ENCODE data around the gene COL6A6. TPM values are rescaled to one million over a fixed set of nuclear protein-coding genes. Genes with fewer than 3 reads are reported as not detected.

COL6A6 gene
- total RNA-seq, 2 donors from 2014 or later: not detected

GRCh38 chr3:130517602-130518001, 625 bp downstream of the COL6A6 start:
- H3K27ac ChIP-seq: no peak overlapping the region
- no peak for DNase-seq
- H3K27me3 ChIP-seq: peaks cover 0 to 7% of the 10 kb centered on the region in 2 donors
- no peaks in the 10 kb centered on the region for H3K9me3 ChIP-seq
- no peak overlapping the region for H3K4me3 ChIP-seq
- ATAC-seq: no peak
- TF ChIP-seq POLR2A (IDR thresholded peaks at IDR 0.05) (no peak), CTCF (IDR thresholded peaks at IDR 0.05) (no peak)
- intact Hi-C loops (cut with DNase I): no loop called here
- 16 to 25% methylated on average over 11 of the region's 11 CpGs for WGBS, 2 donors
- no peaks in the 10 kb centered on the region for H3K36me3 ChIP-seq (replicated peaks in 1 of 2; ENCODE audit: insufficient read depth in 1 of 2, low read depth in 2 of 2)
- peaks cover 5% of the 10 kb centered on the region for H3K4me1 ChIP-seq

- no peak overlapping the region for H3K27ac ChIP-seq
- H3K4me1 ChIP-seq: peaks cover 5% of the 10 kb centered on the region
- H3K9me3 ChIP-seq: no peaks in the 10 kb centered on the region
- no peak for ATAC-seq
- DNase-seq: no peak
- peaks cover 0 to 7% of the 10 kb centered on the region in 2 donors for H3K27me3 ChIP-seq
- H3K4me3 ChIP-seq: no peak overlapping the region
- 74 to 84% methylated on average over 4 of the region's 4 CpGs for WGBS, 2 donors
- TF ChIP-seq POLR2A (IDR thresholded peaks at IDR 0.05) (no peak), CTCF (IDR thresholded peaks at IDR 0.05) (no peak)
- no peaks in the 10 kb centered on the region for H3K36me3 ChIP-seq (replicated peaks in 1 of 2; ENCODE audit: insufficient read depth in 1 of 2, low read depth in 2 of 2)
- intact Hi-C loops (cut with DNase I): no loop called here
These were observed 2.8 kb downstream of the COL6A6 start for GRCh38 chr3:130519754-130520153.

- DNase-seq (no peak), ATAC-seq (no peak)
- Histone ChIP-seq H3K4me1 (no peaks in the 10 kb centered on the region), H3K9me3 (no peaks in the 10 kb centered on the region), H3K27ac (no peak overlapping the region), H3K27me3 (no peaks in the 10 kb centered on the region), H3K4me3 (no peak overlapping the region), H3K36me3 (replicated peaks in 1 of 2; ENCODE audit: insufficient read depth in 1 of 2, low read depth in 2 of 2) (no peaks in the 10 kb centered on the region)
- TF ChIP-seq POLR2A (IDR thresholded peaks at IDR 0.05) (no peak), CTCF (IDR thresholded peaks at IDR 0.05) (no peak)
- 73 to 79% methylated on average over 2 of the region's 2 CpGs for WGBS, 2 donors
- intact Hi-C loops (cut with DNase I): no loop called here
These were observed 5.4 kb downstream of the COL6A6 start for GRCh38 chr3:130522399-130522798.

- no peak for TF ChIP-seq CTCF (IDR thresholded peaks at IDR 0.05)
- no peak for TF ChIP-seq POLR2A (IDR thresholded peaks at IDR 0.05)
- WGBS, 2 donors: 84 to 100% methylated on average over 1 of the region's 1 CpG
- intact Hi-C loops (cut with DNase I): no loop called here
- Histone ChIP-seq H3K36me3 (replicated peaks in 1 of 2; ENCODE audit: insufficient read depth in 1 of 2, low read depth in 2 of 2) (no peaks in the 10 kb centered on the region), H3K4me3 (no peak overlapping the region), H3K27me3 (no peaks in the 10 kb centered on the region), H3K27ac (no peak overlapping the region), H3K4me1 (no peaks in the 10 kb centered on the region), H3K9me3 (no peaks in the 10 kb centered on the region)
- ATAC-seq (no peak), DNase-seq (no peak)
These were observed 10.4 kb downstream of the COL6A6 start for GRCh38 chr3:130527426-130527825.

GRCh38 chr3:130528120-130528519, 11.1 kb downstream of the COL6A6 start:
- Histone ChIP-seq H3K27me3 (no peaks in the 10 kb centered on the region), H3K36me3 (replicated peaks in 1 of 2; ENCODE audit: insufficient read depth in 1 of 2, low read depth in 2 of 2) (no peaks in the 10 kb centered on the region), H3K9me3 (no peaks in the 10 kb centered on the region), H3K4me3 (no peak overlapping the region), H3K4me1 (no peaks in the 10 kb centered on the region), H3K27ac (no peak overlapping the region)
- intact Hi-C loops (cut with DNase I): no loop called here
- WGBS, 2 donors: 71 to 85% methylated on average over 1 of the region's 1 CpG
- TF ChIP-seq CTCF (IDR thresholded peaks at IDR 0.05): no peak
- TF ChIP-seq POLR2A (IDR thresholded peaks at IDR 0.05): no peak
- no peak for ATAC-seq
- no peak for DNase-seq
